Large intestine (tissue), 12 donors: Measurements from ENCODE around the gene NUP188. TPM values are rescaled to one million over a fixed set of nuclear protein-coding genes. Genes with fewer than 3 reads are reported as not detected.

ENCODE experiments used
- DNase-seq, 2 donors: peaks; one replicate each; pipeline versions ENCODE4 v3.0.0 to v3.0.0-alpha.2; 2013
- H3K27ac ChIP-seq: one replicate; pipeline ENCODE4 v1.5.1; 2013; ENCODE audit warnings: low read length
- H3K27me3 ChIP-seq: 2 replicates; pipeline ENCODE4 v1.6.1; 2013; ENCODE audit warnings: low read length; ENCODE audit not compliant: control insufficient read depth, insufficient read depth
- H3K36me3 ChIP-seq: 2 replicates; pipeline ENCODE4 v1.6.1; 2013; ENCODE audit warnings: low read length; ENCODE audit not compliant: control insufficient read depth, insufficient read depth
- H3K4me1 ChIP-seq: one replicate; pipeline ENCODE4 v1.6.1; 2013; ENCODE audit warnings: low read length; ENCODE audit not compliant: control insufficient read depth, insufficient read depth
- H3K4me3 ChIP-seq: one replicate; pipeline ENCODE4 v1.5.1; 2013; ENCODE audit warnings: low read length
- H3K9me3 ChIP-seq: one replicate; pipeline ENCODE4 v1.6.1; 2013; ENCODE audit warnings: mild to moderate bottlenecking, low read depth, low read length, moderate library complexity; ENCODE audit not compliant: control insufficient read depth
- WGBS: methylation state at CpG from one replicate; pipeline ENCODE4 v1.1.5; 2013; ENCODE audit warnings: low lambda C conversion rate; ENCODE audit not compliant: insufficient coverage; 5-methylcytosine and 5-hydroxymethylcytosine counted together
- long read RNA-seq, 11 donors: transcript quantifications; one replicate each; lab custom pipeline, GENCODE V29; 2026
- polyA plus RNA-seq: library from polyadenylated mRNA; unstranded; fragments of 120-200 nt; gene quantifications from one replicate; pipeline ENCODE4 v1.2.1, GENCODE V29; 2013

The NUP188 gene, protein sequence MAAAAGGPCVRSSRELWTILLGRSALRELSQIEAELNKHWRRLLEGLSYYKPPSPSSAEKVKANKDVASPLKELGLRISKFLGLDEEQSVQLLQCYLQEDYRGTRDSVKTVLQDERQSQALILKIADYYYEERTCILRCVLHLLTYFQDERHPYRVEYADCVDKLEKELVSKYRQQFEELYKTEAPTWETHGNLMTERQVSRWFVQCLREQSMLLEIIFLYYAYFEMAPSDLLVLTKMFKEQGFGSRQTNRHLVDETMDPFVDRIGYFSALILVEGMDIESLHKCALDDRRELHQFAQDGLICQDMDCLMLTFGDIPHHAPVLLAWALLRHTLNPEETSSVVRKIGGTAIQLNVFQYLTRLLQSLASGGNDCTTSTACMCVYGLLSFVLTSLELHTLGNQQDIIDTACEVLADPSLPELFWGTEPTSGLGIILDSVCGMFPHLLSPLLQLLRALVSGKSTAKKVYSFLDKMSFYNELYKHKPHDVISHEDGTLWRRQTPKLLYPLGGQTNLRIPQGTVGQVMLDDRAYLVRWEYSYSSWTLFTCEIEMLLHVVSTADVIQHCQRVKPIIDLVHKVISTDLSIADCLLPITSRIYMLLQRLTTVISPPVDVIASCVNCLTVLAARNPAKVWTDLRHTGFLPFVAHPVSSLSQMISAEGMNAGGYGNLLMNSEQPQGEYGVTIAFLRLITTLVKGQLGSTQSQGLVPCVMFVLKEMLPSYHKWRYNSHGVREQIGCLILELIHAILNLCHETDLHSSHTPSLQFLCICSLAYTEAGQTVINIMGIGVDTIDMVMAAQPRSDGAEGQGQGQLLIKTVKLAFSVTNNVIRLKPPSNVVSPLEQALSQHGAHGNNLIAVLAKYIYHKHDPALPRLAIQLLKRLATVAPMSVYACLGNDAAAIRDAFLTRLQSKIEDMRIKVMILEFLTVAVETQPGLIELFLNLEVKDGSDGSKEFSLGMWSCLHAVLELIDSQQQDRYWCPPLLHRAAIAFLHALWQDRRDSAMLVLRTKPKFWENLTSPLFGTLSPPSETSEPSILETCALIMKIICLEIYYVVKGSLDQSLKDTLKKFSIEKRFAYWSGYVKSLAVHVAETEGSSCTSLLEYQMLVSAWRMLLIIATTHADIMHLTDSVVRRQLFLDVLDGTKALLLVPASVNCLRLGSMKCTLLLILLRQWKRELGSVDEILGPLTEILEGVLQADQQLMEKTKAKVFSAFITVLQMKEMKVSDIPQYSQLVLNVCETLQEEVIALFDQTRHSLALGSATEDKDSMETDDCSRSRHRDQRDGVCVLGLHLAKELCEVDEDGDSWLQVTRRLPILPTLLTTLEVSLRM (N-terminal part only)
- 35.3 TPM for polyA plus RNA-seq
- long read RNA-seq, donor 1, full-length matches to known transcripts, result 1 of 1 reads
- long read RNA-seq, donor 1, partial matches to known transcripts, result 0 of 1 reads
- long read RNA-seq, donor 1, other reads (novel, unspliced or antisense), result 0 of 1 reads
- long read RNA-seq, donor 2, partial matches to known transcripts, result 24 of 50 reads
- long read RNA-seq, donor 2, other reads (novel, unspliced or antisense), result 25 of 50 reads
- long read RNA-seq, donor 3, result 0 reads
- long read RNA-seq, donor 4, result 0 reads
- long read RNA-seq, donor 5, result 0 reads
- long read RNA-seq, donor 6, result 0 reads
- long read RNA-seq, donor 7, partial matches to known transcripts, result 6 of 11 reads
- long read RNA-seq, donor 7, other reads (novel, unspliced or antisense), result 5 of 11 reads
- long read RNA-seq, donor 8, full-length matches to known transcripts, result 2 of 2 reads
- long read RNA-seq, donor 8, partial matches to known transcripts, result 0 of 2 reads
- long read RNA-seq, donor 8, other reads (novel, unspliced or antisense), result 0 of 2 reads
- long read RNA-seq, donor 9, full-length matches to known transcripts, result 1 of 6 reads
- long read RNA-seq, donor 9, partial matches to known transcripts, result 5 of 6 reads
- long read RNA-seq, donor 9, other reads (novel, unspliced or antisense), result 0 of 6 reads
- long read RNA-seq, donor 10, full-length matches to known transcripts, result 1 of 8 reads
- long read RNA-seq, donor 10, partial matches to known transcripts, result 7 of 8 reads
- long read RNA-seq, donor 10, other reads (novel, unspliced or antisense), result 0 of 8 reads
- long read RNA-seq, donor 11, partial matches to known transcripts, result 0 of 9 reads
- long read RNA-seq, donor 11, other reads (novel, unspliced or antisense), result 9 of 9 reads

DNA sequence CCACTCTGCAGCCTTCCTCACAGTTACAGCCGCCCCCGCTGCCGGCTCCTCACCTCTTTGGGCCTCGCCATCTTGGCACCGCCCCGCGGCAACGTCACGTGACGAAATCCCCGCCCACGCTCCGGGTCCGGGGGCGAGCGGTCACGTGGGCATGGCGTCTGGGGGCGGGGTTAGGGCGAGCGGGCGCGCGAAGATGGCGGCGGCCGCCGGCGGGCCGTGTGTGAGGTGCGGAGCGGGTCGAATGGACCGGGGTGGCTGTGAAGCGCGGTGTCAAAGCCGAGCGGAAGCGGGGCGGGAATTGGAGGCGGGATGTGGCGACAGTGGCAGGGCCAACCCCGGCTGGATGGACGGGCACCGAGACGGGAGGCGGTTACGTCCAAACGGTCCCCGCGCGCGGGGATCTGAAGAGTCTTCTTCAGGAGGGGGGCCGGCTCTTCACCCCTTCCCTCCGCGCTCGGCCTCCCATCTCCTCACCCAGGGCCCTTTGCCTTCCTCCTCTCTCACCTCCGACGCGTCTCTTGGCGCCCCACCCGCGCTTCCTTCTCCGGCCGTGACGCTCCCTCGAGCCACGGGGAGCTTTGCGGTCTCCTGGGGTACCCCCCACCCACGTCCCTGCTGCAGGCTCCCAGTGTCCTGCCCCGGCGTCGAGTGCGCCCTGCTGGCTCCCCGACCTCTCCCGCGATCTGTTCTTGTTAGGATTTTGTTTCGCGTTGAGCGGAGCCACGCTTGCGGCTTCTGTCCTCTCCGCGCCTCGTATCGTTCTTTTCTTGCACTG is at the start of gene NUP188, which contains the start of gene DOLK:
NUP188 (plus strand) TSS at position 173 of the 775 bp plus-strand sequence; CDS start at position 194, 21 bp downstream.
DOLK (minus strand) TSS at position 77 of the 775 bp plus-strand sequence. CDS start 300 bp downstream, outside the sequence.
- Histone ChIP-seq H3K27me3 (no peaks in the 10 kb centered on the region), H3K9me3 (no peaks in the 10 kb centered on the region), H3K4me3 (peak within 1 kb of the TSS; percentile 68), H3K4me1 (peaks cover 17% of the 10 kb centered on the region), H3K36me3 (peaks cover 27% of the 10 kb centered on the region), H3K27ac (peak within 1 kb of the TSS; percentile 89)
- WGBS, result 0% methylated on average over 4 of the region's 86 CpGs
- peak; percentile 92 to 93 for DNase-seq

DNA sequence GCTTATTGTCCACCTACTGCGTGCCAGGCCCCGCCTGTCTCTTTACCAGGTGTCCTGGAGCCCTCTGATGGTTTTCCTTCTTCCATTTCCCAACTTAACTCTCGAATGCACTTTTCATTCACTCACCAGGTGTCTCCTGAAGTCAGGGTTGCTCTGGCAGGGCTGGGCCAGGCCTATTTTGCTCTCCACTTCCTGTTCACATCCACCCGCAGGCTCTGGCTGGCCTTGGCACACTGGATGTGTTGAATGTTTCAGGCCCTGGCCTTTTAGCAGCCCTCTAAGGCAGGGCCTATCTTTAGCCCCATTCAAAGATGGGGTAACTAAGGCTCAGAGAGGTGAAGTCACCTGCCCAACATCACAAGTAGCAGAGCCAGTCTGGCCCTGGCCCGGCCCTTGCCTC is 49.1 kb upstream of the NUP188 start:
- Histone ChIP-seq H3K36me3 (peaks cover 41% of the 10 kb centered on the region), H3K27me3 (no peaks in the 10 kb centered on the region), H3K27ac (no peak overlapping the region), H3K9me3 (no peaks in the 10 kb centered on the region), H3K4me1 (peaks cover 10% of the 10 kb centered on the region), H3K4me3 (no peak overlapping the region)
- no CpG with 5 or more reads among the region's 5 CpGs for WGBS
- DNase-seq, result no peak

DNA sequence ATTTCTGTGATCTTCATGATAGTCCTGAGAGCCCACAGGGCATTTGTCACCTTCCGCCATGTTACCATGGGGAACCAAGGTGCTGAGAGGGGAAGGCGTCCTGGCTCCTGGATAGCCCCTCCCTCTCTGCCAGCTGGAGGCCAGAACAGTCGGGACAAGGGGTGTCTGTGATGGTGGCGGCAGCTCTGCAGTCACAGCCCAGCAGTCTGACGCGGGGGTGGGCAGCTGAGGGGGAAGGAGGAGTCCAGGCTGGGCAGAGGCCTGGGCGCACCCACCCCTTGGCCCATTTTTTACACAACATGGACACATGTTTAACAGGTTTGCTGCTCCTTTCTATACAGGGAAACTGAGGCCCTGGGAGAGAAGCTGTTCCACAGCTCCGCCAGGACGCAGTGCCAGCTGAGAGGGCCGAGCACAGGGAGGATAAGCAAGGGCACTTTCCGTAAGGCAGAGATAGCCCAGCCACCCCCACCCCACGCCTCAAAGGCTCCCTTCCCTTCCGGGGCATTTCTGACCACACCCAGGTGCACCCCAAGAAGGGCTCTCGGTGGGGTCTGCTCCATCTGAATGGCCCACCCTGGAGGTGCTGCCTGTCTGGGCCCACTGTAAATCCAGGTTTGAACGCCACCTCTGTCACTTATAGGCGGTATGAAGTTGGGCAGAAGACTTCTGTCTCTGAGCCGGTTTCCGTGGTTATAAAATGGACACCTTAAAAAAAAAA is 48.5 kb upstream of the NUP188 start:
- Histone ChIP-seq H3K4me3 (no peak overlapping the region), H3K36me3 (peaks cover 37% of the 10 kb centered on the region), H3K4me1 (peaks cover 10% of the 10 kb centered on the region), H3K27me3 (no peaks in the 10 kb centered on the region), H3K27ac (no peak overlapping the region), H3K9me3 (no peaks in the 10 kb centered on the region)
- WGBS, result 100% methylated on average over 4 of the region's 18 CpGs
- no peak for DNase-seq

DNA sequence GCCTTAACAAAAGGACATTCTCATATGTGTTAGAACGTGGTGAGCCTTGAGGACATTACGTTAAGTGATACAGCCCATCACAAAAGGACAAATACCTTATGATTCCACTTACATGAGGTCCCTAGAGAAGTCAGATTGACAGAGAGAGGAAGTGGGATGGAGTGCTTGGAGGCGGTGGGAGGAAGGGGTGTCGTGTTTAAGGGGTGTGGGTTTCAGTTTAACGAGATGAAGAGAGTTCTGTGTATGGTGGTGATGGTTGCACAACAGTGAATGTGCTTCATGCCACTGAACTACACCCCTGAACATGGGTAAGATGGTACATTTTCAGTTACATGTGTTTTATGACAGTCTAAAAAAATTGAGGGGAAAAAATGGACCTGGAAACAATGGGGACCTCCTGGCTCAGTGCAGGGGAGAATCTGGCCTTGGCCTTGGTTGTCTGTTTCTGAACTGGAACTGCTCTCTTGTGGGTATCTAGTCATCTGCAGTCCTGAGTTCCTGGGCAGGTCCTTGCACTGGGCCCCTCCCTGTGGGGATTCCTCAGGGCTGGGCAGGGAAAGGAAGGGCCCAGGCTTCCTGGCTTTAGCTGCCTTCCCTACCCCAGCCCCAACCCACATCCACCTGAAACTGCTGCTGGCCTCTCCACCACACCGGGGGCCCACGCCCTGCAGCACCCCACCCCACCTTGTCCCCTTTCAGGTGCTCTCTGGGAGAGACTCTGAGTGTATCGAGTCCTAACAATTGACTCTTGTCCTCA is 47.8 kb upstream of the NUP188 start:
- WGBS, result 60% methylated on average over 1 of the region's 8 CpGs
- no peaks in the 10 kb centered on the region for H3K27me3 ChIP-seq
- H3K27ac ChIP-seq, result peak overlapping the region; percentile 25
- H3K9me3 ChIP-seq, result no peaks in the 10 kb centered on the region
- peak in 1 of 2 donors; percentile 25 for DNase-seq
- no peak overlapping the region for H3K4me3 ChIP-seq
- H3K4me1 ChIP-seq, result peaks cover 10% of the 10 kb centered on the region
- H3K36me3 ChIP-seq, result peaks cover 37% of the 10 kb centered on the region

DNA sequence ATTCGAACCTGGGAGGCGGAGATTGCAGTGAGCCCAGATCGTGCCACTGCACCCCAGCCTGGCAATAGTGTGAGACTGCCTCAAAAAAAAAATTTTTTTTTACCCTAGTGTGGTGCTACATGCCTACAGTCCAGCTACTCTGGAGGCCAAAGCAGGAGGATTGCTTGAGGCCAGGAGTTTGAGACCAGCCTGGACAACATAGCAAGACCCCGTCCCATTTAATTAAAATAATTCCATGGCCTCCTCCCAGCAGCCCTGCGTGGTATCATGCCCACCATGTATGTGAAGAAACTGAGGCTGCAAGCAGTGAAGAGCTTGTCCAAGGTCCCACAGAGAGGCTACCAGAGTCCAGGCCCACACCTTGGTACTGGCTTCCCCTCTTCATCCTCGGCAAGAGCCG is 46.1 kb upstream of the NUP188 start:
- no CpG with 5 or more reads among the region's 7 CpGs for WGBS
- H3K9me3 ChIP-seq, result no peaks in the 10 kb centered on the region
- H3K27ac ChIP-seq, result no peak overlapping the region
- peaks cover 10% of the 10 kb centered on the region for H3K4me1 ChIP-seq
- no peaks in the 10 kb centered on the region for H3K27me3 ChIP-seq
- peaks cover 31% of the 10 kb centered on the region for H3K36me3 ChIP-seq
- DNase-seq, result no peak
- H3K4me3 ChIP-seq, result no peak overlapping the region

DNA sequence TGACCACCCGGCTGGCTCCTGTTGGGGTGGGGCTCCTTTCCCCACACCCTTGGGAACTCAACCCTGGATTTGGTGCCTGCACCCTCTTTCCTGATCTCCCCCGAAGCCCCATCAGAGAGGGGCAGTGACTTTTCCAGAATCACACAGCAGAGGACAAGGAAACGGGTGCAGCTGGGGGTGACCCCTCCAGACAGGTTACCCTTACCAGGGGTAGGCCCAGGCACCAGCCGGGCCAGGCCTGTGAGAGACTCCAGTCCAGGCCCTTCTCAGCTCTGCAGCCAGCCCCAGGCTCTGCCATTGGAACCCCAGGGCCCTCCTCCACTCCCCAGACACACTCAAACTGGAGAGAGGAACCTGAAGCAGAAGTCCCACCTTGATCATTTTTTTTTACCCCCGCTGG is 45.7 kb upstream of the NUP188 start:
- DNase-seq, result no peak
- peaks cover 10% of the 10 kb centered on the region for H3K4me1 ChIP-seq
- H3K27ac ChIP-seq, result peak overlapping the region; percentile 56
- H3K27me3 ChIP-seq, result no peaks in the 10 kb centered on the region
- WGBS, result no CpG with 5 or more reads among the region's 5 CpGs
- H3K9me3 ChIP-seq, result no peaks in the 10 kb centered on the region
- H3K4me3 ChIP-seq, result no peak overlapping the region
- peaks cover 27% of the 10 kb centered on the region for H3K36me3 ChIP-seq

DNA sequence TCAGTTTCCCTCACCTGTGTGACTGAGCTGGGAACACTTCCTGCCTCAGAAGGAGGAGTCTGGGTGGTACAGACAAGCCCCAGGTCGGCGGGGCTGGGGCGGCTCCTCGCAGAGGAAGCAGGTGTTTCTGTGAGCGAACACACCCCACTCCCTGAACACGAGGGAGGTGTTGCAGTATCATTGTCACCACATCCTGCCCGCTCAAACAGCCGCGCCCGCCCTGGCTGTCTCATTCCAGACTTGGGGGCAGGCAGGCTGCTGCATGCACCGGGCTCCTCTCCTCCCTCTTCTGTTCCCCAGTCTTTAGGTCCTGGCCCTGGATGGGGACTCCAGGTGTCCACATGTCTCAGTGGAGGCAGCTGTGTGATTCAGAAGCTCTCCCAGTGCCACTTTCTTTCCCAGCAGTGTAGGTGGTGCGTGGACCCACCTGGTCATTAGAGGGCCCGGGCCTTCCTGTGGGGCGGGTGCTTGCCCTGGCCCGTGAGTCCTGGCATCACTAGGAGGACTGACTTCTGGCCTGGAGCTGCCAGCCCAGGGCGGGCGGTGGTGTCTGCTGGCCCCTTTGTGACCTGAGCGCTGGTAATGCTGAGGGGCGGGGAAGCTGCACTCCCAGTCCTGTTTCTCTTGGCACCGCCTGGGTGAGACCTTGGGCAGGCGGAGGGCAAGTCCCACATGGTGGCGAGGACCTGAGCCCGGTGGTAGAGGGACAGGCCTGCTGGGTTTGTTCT is 45.0 kb upstream of the NUP188 start:
- Histone ChIP-seq H3K9me3 (no peaks in the 10 kb centered on the region), H3K4me1 (peaks cover 10% of the 10 kb centered on the region), H3K36me3 (peaks cover 26% of the 10 kb centered on the region), H3K27ac (peak overlapping the region; percentile 56), H3K4me3 (no peak overlapping the region), H3K27me3 (no peaks in the 10 kb centered on the region)
- peak in 1 of 2 donors; percentile 72 for DNase-seq
- 40% methylated on average over 1 of the region's 23 CpGs for WGBS
